GM18517 (cell line): ENCODE results near the gene PLAAT5.
"Not testable (repeated sequence)": the region's sequence is repeated elsewhere in the genome, so short reads cannot be mapped to it uniquely, and the experiment has no call there.

Source experiments
- ATAC-seq: cut with Tn5 transposase; IDR thresholded peaks from one replicate; pipeline ENCODE4 v1.9.1; 2021; ENCODE audit warnings: mild to moderate bottlenecking, moderate library complexity; ENCODE audit not compliant: unreplicated experiment

Gene PLAAT5

GRCh38 chr11:63490551-63491239 lies at the start of gene PLAAT5:
PLAAT5 (minus strand) TSS chr11:63491167; CDS start chr11:63491034, 133 bp downstream.
- no peak for ATAC-seq

- ATAC-seq: no peak
Observed at GRCh38 chr11:63537293-63538101, 46.5 kb upstream of the PLAAT5 start.

DNA sequence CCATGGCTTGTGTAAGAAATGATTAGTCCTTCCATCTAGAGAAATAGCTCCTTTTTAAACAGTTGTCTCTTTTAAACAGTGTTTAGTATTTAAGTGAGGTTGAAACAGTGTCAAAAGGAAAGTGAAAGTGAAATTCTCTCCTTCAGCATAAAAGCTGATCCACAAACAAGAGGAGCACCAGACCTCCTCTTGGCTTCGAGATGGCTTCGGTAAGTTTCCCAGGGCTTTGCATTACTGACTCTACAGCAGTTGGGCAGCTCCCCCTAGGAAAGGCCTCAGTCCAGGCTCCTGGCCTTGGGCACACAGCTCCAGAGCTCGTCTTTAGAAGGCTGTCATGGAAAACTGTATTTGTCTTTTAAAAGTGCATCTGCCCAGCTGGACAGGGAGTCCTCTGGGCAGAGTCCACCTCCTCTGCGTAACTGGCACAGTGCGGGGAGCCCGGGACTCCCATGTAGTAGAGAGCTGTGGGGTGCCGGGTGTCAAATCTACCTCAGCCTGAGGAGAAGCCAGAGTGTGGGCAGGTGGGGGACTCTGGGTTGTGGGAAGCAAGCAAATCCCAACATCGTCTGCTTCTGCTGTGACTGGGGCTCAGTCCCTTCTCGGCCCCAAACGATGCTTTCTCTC lies 45.8 kb upstream of the PLAAT5 start, which contains the start of gene PLAAT4:
Gene PLAAT4 (plus strand): TSS at position 140 of the 624 bp plus-strand sequence. CDS start 61 bp downstream, at position 201.
- no peak for ATAC-seq

DNA sequence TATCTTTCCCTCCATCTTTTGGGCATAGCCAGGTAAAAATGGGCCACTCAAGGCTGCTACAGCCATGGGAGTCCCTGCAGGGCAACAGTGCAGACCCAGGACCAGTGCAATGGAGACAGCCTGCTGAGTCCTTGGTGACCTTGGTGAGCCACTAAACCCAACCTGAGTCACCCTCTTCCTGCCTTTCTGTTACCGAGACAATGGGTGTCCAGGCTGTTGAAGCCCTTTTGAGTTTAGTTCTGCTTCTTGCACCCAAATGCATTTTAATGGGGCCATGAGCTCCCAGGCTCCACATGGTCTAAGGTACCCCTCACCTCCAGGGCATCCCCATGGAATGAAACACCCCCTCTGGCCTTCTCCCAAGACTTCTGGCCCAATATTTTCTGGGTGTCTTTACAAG lies 44.8 kb upstream of the PLAAT5 start:
- no peak for ATAC-seq

- ATAC-seq: peak; percentile 41
Observed at GRCh38 chr11:63534895-63535461, 44.0 kb upstream of the PLAAT5 start.

GRCh38 chr11:63534076-63534475 lies 43.1 kb upstream of the PLAAT5 start:
- ATAC-seq: no peak

DNA sequence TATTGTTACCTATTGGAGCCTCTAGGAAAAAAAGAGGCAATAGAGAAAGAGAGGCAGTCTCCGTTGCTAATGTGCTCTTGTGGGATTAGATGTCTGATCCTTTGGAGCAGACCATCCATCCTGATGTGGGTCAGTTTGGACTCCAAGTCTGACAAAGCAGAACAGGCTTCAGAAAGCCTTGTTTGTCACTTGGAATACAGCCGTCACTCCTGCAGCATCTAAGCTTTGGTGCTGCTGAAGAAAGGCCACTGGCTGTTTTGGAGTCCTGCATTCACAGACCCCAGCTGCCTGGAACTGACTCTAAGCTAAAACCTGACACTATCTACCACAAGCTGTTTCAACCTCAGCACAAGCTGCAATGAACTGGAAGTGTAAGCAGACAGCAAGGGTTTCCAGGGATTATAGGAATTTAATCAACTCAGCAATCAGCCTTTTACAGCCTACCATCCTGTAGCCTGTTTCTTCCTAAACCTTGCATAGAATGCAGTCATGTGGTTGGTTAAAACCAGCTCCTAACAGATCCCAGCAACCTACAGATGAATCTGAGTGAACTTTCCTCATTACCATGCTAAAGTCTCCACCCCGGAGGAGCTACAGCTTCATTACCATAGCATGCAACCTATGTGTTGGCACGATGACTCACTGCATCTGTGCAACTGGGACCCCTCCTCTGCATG lies 42.0 kb upstream of the PLAAT5 start:
- ATAC-seq: no peak

DNA sequence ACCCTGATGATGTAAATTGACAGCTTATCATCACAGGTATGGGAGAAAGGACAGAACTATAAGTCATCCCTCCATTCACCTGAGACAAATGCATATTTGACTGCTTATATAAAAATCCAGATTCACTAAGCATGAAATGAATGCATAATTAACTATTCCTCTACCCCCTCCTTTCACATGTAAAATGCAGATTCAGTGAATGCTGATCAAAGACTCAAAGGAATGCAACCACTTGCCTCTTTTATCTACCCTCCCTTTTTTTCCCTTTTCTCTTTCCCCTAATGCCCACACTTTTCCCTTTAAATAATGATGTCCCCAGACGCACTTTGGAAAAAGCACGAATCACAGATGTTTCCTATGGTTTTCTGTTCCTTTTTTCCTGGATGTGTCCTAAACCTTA lies 41.1 kb upstream of the PLAAT5 start:
- ATAC-seq: no peak

- ATAC-seq: peak; percentile 92
Observed at GRCh38 chr11:63531074-63531792, 40.3 kb upstream of the PLAAT5 start.

- no peak for ATAC-seq
Observed at GRCh38 chr11:63530021-63530420, 39.1 kb upstream of the PLAAT5 start.

DNA sequence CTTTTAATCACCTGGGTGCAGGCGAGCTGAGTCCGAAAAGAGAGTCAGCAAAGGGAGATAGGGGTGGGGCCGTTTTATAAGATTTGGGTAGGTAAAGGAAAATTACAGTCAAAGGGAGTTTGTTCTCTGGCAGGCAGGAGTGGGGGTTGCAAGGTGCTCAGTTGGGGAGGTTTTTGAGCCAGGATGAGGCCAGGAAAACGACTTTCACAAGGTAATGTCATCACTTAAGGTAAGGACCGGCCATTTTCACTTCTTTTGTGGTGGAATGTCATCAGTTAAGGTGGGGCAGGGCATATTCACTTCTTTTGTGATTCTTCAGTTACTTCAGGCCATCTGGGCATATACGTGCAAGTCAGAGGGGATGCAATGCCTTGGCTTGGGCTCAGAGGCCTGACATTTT lies 38.4 kb upstream of the PLAAT5 start:
- not testable (repeated sequence) for ATAC-seq

DNA sequence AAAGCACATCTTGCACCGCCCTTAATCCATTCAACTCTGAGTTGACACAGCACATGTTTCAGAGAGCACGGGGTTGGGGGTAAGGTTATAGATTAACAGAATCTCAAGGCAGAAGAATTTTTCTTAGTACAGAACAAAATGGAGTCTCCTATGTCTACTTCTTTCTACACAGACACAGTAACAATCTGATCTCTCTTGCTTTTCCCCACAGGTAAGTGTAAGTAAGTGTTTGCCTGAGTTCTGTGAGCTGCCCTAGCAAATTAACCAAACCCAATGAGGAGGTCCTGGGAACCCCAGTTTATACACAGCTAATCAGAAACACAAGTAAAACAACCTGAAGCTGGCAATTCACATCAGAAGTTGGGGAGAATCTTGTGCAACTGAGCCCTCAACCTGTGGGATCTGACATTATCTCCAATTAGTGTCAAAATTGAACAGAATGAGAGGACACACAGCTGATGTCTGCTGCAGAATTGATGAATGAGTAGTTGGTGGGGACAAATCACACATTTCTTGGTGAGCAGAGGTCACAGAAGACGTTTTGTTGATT lies 37.8 kb upstream of the PLAAT5 start:
- ATAC-seq: not testable (repeated sequence)

- not testable (repeated sequence) for ATAC-seq
Observed at GRCh38 chr11:63528156-63528555, 37.2 kb upstream of the PLAAT5 start.

DNA sequence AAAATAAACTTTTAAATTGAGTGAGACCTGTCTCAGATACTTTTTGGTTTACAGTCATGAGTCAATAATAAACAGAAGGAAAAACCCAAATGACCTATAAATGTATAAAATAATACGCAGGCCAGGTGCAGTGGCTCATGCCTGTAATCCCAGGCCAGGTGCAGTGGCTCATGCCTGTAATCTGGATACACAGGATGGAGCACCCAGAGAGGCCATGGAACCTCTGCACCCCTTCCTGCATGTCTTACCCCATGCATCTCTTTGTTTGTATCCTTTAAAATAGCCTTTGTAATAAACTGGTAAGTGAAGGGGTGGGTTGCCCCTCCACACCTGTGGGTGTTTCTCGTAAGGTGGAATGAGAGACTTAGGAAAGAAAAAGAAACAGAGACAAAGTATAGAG lies 36.7 kb upstream of the PLAAT5 start:
- no peak for ATAC-seq

GRCh38 chr11:63523151-63523550 lies 32.2 kb upstream of the PLAAT5 start:
- no peak for ATAC-seq

DNA sequence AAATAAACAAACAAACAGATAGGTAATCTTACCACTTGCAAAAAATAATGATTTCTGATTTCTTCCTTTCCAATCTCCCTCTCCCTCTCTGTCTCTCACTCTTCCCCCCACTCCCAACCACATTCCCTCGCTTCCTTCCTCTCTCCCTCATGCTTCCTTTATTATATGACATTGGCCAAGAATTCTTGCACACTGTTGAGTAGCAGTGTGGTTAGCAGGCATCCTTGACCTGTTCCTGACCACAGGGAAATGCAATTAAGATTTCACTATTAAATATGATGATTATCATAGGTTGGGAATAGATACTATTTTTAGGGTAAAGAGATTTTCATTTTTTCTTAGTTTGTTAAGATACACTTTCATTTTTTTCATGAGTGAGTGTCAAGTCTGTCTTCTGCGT lies 30.9 kb upstream of the PLAAT5 start:
- ATAC-seq: no peak

GRCh38 chr11:63520606-63521170 lies 29.7 kb upstream of the PLAAT5 start:
- no peak for ATAC-seq

DNA sequence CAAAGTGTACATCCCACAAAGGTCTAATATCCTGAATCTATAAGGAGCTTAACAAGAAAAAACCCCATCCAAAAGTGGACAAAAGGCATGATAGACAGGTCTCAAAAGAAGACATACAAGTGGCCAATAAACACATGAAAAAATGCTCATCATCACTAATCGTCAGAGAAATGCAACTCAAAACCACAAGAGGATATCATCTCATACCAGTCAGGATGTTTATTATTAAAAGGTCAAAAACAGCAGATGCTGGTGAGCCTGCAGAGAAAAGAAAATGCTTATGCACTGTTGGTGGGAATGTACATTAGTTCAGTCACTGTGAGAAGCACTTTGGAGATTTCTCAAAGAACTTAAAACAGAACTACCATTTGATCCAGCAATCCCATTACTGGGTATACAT lies 27.6 kb upstream of the PLAAT5 start:
- ATAC-seq: no peak

- ATAC-seq: no peak
Observed at GRCh38 chr11:63517156-63517555, 26.2 kb upstream of the PLAAT5 start.

- no peak for ATAC-seq
Observed at GRCh38 chr11:63516109-63516508, 25.1 kb upstream of the PLAAT5 start.
